ENCODE data around the gene CALU. TPM values are rescaled to one million over a fixed set of nuclear protein-coding genes. Genes with fewer than 3 reads are reported as not detected.

The CALU gene
- total RNA-seq, 2 donors from 2014 or later = 204 to 255 TPM

- peaks cover 12% of the 10 kb centered on the region for H3K36me3 ChIP-seq
- H3K27ac ChIP-seq = no peak overlapping the region
- TF ChIP-seq CTCF (IDR thresholded peaks at IDR 0.05) = no peak
- H3K4me1 ChIP-seq (ENCODE audit: control insufficient read depth in 1 of 2, low read depth in 2 of 2) = peaks cover 0 to 7% of the 10 kb centered on the region in 2 donors
- no peak overlapping the region for H3K4me3 ChIP-seq
- DNase-seq (ENCODE audit: low spot score) (no peak), ATAC-seq (ENCODE audit: insufficient number of reproducible peaks, low FRiP score, low read depth) (no peak)
- H3K27me3 ChIP-seq (replicated peaks; ENCODE audit: insufficient read depth) = no peaks in the 10 kb centered on the region
- no peaks in the 10 kb centered on the region for H3K9me3 ChIP-seq
These were observed 68.0 kb downstream of the CALU start for GRCh38 chr7:128807191-128807590.

- Histone ChIP-seq H3K27me3 (replicated peaks; ENCODE audit: insufficient read depth) (no peaks in the 10 kb centered on the region), H3K27ac (no peak overlapping the region), H3K9me3 (no peaks in the 10 kb centered on the region), H3K4me3 (no peak overlapping the region), H3K36me3 (peaks cover 12% of the 10 kb centered on the region), H3K4me1 (ENCODE audit: control insufficient read depth in 1 of 2, low read depth in 2 of 2) (no peaks in the 10 kb centered on the region)
- no peak for DNase-seq (ENCODE audit: low spot score)
- ATAC-seq (ENCODE audit: insufficient number of reproducible peaks, low FRiP score, low read depth) = no peak
- TF ChIP-seq CTCF (IDR thresholded peaks at IDR 0.05) = no peak
These were observed 70.2 kb downstream of the CALU start for GRCh38 chr7:128809363-128809762.

- H3K36me3 ChIP-seq = peaks cover 12% of the 10 kb centered on the region
- no peaks in the 10 kb centered on the region for H3K27me3 ChIP-seq (replicated peaks; ENCODE audit: insufficient read depth)
- H3K27ac ChIP-seq = no peak overlapping the region
- no peak for ATAC-seq (ENCODE audit: insufficient number of reproducible peaks, low FRiP score, low read depth)
- TF ChIP-seq CTCF (IDR thresholded peaks at IDR 0.05) = no peak
- no peaks in the 10 kb centered on the region for H3K9me3 ChIP-seq
- DNase-seq (ENCODE audit: low spot score) = no peak
- H3K4me3 ChIP-seq = no peak overlapping the region
- no peaks in the 10 kb centered on the region for H3K4me1 ChIP-seq (ENCODE audit: control insufficient read depth in 1 of 2, low read depth in 2 of 2)
These were observed 71.3 kb downstream of the CALU start for GRCh38 chr7:128810473-128810872.

- H3K27me3 ChIP-seq (replicated peaks; ENCODE audit: insufficient read depth) = no peaks in the 10 kb centered on the region
- no peak for TF ChIP-seq CTCF (IDR thresholded peaks at IDR 0.05)
- no peaks in the 10 kb centered on the region for H3K9me3 ChIP-seq
- no peak overlapping the region for H3K4me3 ChIP-seq
- H3K36me3 ChIP-seq = peaks cover 12% of the 10 kb centered on the region
- no peak overlapping the region for H3K27ac ChIP-seq
- ATAC-seq (ENCODE audit: insufficient number of reproducible peaks, low FRiP score, low read depth) (no peak), DNase-seq (ENCODE audit: low spot score) (no peak)
- no peaks in the 10 kb centered on the region for H3K4me1 ChIP-seq (ENCODE audit: control insufficient read depth in 1 of 2, low read depth in 2 of 2)
These were observed 71.8 kb downstream of the CALU start for GRCh38 chr7:128810997-128811396.

DNA sequence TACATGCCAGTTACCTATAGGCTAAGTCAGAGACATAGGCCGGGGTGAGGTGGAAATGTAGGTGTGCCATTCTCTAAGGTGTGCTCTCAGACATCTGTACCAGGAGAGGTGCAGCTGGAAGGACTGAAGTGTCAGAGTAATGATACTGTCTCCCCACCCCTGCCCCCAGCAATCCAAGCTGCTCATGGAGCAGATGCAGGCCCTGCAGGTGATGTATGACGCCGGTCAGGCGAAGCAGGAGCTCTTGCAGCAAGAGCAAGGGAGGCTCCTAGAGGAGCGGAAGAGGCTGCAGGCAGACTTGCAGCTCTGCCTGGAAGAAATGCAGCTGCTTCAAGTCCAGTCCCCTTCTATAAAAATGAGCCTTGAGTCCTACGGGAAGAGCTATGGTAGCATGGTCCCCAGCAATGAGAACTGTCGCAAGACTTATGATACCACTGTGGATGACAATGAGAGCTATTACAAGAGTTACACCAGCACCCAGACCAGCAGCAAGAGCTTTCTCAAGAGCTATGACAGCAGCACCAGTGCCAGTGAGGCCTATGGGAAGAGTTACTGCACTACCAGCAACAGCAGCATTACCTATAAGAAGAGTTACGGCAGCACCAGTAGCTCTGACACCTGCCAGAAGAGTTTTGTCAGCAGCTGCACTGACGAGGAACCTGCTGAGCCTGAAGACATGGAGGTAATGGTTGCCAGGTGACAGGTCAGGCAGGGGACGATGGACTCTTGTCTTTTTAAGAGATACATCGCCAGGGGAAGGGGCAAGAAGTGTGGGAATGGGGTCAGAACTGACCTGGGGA, 72.7 kb downstream of the CALU start:
- no peaks in the 10 kb centered on the region for H3K27me3 ChIP-seq (replicated peaks; ENCODE audit: insufficient read depth)
- peaks cover 6% of the 10 kb centered on the region for H3K36me3 ChIP-seq
- H3K27ac ChIP-seq = no peak overlapping the region
- ATAC-seq (ENCODE audit: insufficient number of reproducible peaks, low FRiP score, low read depth) (no peak), DNase-seq (ENCODE audit: low spot score) (no peak)
- TF ChIP-seq CTCF (IDR thresholded peaks at IDR 0.05) = no peak
- no peaks in the 10 kb centered on the region for H3K4me1 ChIP-seq (ENCODE audit: control insufficient read depth in 1 of 2, low read depth in 2 of 2)
- no peak overlapping the region for H3K4me3 ChIP-seq
- no peaks in the 10 kb centered on the region for H3K9me3 ChIP-seq

Measured in thoracic aorta (tissue), 2 donors.